Subcutaneous adipose tissue (tissue), 4 donors: ENCODE results near the gene UBE3A. TPM values are rescaled to one million over a fixed set of nuclear protein-coding genes. Genes with fewer than 3 reads are reported as not detected.

Source experiments
- CTCF ChIP-seq: fragments of 450-650 bp; IDR thresholded peaks from one replicate; pipeline ENCODE4 v1.5.1; 2016; ENCODE audit warnings: low read depth, mild to moderate bottlenecking, control low read depth, antibody characterized with exemption, moderate library complexity
- total RNA-seq, 4 donors: library from RNA; depleted of rRNA; stranded (reverse); fragments of >200 nt; gene quantifications; one replicate each; pipeline ENCODE4 v1.1.0, GENCODE V29; 2016

Gene UBE3A
- total RNA-seq, 4 donors from 2014 or later, result 56.7 to 94.6 (median 64.8) TPM

DNA sequence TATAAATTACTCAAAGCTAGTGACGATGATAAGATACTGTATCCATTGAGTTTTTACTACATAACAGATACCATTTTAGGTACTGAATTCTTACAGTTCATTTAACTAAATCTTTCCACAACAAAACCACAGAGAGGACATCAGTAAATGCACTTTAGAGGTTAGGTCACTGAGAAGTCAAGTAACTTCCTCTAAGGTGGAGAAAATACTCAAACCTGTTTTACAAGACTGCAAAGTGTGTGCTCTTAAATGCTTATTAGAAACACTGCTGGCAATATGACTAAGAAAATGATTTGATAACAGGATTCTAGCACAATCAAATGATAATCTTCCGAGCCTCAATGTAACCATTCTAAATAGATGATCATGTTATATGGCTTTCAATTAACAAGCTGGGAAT, 99.4 kb downstream of the UBE3A start:
- no peak for TF ChIP-seq CTCF

DNA sequence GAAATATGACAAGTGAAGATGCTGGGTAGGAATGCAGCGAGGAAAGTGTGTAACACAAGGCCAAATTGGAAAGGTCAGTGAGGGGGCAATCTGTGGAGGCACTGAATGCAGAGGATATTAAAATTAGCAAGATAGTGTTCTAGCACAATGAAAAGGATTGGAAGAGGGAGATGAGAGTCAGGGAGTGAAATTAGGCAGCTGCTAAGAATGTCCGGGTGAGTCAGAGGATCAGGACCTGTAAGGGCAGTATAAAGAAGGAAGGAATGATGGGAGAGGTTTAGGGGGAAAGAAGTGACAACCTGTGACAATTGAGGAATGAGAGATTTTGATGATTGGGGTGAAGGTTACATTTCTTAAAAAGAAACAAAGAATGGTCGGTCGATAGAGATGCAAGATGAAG, 103.5 kb downstream of the UBE3A start:
- no peak for TF ChIP-seq CTCF

DNA sequence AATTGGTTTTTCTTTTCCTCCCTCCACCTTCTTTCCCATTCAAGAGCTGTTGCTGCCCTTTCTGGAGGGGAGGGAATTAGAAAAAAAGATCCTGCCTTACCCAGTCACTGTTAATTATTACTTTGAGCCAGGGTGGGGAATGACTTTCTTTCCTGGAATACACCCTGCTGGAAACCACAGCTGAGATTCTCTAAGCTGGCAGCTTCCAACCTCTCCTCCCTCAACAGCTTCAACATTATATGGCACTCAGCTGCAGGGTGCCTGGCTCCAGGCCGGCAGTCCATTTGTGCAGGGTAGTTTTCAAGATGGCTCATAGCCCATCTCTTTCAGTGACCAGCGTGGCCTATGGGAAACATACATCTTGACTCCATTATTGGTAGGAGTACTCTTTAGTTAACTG, 105.8 kb downstream of the UBE3A start:
- TF ChIP-seq CTCF, result no peak

GRCh38 chr15:25332306-25332705, 106.5 kb downstream of the UBE3A start:
- TF ChIP-seq CTCF, result no peak

GRCh38 chr15:25331860-25332259, 107.0 kb downstream of the UBE3A start:
- TF ChIP-seq CTCF, result no peak

GRCh38 chr15:25331404-25331803, 107.4 kb downstream of the UBE3A start:
- no peak for TF ChIP-seq CTCF

DNA sequence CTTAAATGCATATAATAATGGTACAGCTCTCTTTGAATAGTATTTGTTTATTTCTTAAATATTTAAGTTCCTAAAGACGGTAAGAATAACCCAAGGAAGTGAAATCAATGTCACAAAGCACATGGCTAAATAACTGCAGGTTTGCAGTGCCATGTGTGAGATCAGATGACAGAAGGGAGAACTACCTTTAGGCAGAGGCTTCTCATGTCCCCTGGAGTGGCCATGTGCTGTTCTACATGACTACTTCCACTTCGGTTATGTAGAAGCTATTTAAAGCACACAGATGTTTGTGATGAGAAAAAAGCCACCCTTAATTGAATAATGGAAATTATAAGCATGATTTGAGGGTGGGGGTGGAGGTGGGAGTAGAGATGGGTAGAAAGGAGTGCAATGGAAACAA, 109.1 kb downstream of the UBE3A start:
- TF ChIP-seq CTCF, result no peak

GRCh38 chr15:25327686-25328085, 111.1 kb downstream of the UBE3A start:
- no peak for TF ChIP-seq CTCF
